Skeletal muscle satellite cell (primary cell): ENCODE measurements around the gene SORBS1.

Experiments
- H3K27me3 ChIP-seq: 2 replicates; pipeline ENCODE4 v1.7.0; 2013; ENCODE audit warnings: low read length; ENCODE audit not compliant: control insufficient read depth, insufficient read depth
- H3K36me3 ChIP-seq: 2 replicates; pipeline ENCODE4 v1.7.0; 2013; ENCODE audit warnings: mild to moderate bottlenecking, control low read depth, low read length; ENCODE audit not compliant: insufficient read depth
- H3K4me1 ChIP-seq: 2 replicates; pipeline ENCODE4 v1.7.0; 2013; ENCODE audit warnings: low read length; ENCODE audit not compliant: control insufficient read depth, insufficient read depth
- H3K4me2 ChIP-seq: 2 replicates; pipeline ENCODE4 v1.7.0; 2013; ENCODE audit warnings: mild to moderate bottlenecking, low read length
- H3K4me3 ChIP-seq: 2 replicates; pipeline ENCODE4 v1.7.0; 2013; ENCODE audit warnings: low read length
- H3K9ac ChIP-seq: 2 replicates; pipeline ENCODE4 v1.7.0; 2013; ENCODE audit warnings: mild to moderate bottlenecking, low read depth, low read length, moderate library complexity
- H3K9me3 ChIP-seq: replicated peaks from 2 replicates; pipeline ENCODE4 v1.7.0; 2013; ENCODE audit warnings: mild to moderate bottlenecking, control low read depth, low read length

The SORBS1 gene

DNA sequence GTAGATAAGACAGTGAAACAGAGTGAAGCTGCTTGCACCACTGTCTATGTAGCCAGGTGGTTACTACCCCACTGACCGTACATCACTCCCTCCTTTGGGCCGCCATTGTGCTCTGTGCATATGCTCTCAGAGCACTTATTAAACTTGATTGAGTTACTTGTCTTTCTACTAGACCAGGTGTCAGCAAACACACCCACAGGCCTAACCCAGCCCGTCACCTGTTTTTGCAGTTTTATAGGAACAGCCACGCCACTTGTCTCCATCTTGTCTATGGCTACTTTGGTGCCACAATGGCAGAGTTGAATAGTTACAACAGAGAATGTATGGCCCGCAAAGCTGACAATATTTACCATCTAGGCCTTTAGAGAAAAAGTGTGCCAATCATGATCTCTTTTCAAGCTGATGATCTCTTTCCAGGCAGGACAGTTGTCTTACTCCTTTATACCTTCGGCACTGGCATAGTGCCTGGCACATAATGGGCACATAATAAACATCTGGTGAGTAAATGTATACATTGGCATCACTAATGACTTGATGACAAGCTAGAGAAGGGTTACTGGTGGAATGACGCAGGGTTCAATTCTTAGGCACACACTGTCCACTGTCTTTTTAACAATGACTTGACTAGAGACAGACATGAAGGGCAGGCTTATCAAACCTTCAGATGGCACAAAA is 36.7 kb downstream of the SORBS1 start:
- no peak overlapping the region for H3K9ac ChIP-seq
- no peak overlapping the region for H3K4me2 ChIP-seq
- H3K4me1 ChIP-seq, result no peaks in the 10 kb centered on the region

DNA sequence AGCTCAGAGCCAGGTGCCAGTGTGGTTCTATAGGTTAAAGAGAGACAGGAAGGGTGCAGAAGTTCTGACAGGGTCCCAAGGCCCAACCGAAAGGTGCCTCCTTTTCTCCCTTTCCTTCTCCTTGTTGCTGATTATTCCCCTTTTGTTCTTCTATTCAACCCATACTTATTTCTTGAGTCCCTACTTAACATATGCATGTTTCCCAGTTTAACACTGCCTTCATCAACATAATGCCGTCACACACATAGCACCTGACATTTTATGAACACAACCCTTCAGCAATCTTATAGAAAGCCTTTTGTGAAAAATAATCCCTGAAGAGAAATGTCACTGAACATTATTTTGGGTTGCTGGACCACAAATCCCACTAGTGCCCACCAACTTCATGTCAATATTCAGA is 39.1 kb downstream of the SORBS1 start:
- Histone ChIP-seq H3K36me3 (no peaks in the 10 kb centered on the region), H3K4me3 (no peak overlapping the region), H3K9ac (no peak overlapping the region), H3K9me3 (no peaks in the 10 kb centered on the region), H3K4me1 (peaks cover 3% of the 10 kb centered on the region), H3K4me2 (no peak overlapping the region), H3K27me3 (no peaks in the 10 kb centered on the region)

More for the DNA sequence above, 36.7 kb downstream of the SORBS1 start:
- Histone ChIP-seq H3K27me3 (no peaks in the 10 kb centered on the region), H3K36me3 (no peaks in the 10 kb centered on the region), H3K4me3 (no peak overlapping the region), H3K9me3 (no peaks in the 10 kb centered on the region)

- Histone ChIP-seq H3K4me3 (no peak overlapping the region), H3K4me1 (peaks cover 3% of the 10 kb centered on the region), H3K9me3 (no peaks in the 10 kb centered on the region), H3K9ac (no peak overlapping the region), H3K27me3 (no peaks in the 10 kb centered on the region), H3K36me3 (no peaks in the 10 kb centered on the region), H3K4me2 (no peak overlapping the region)
Measured at GRCh38 chr10:95520617-95521016, 40.6 kb downstream of the SORBS1 start.

GRCh38 chr10:95518455-95519452 is 42.4 kb downstream of the SORBS1 start:
- Histone ChIP-seq H3K4me2 (no peak overlapping the region), H3K4me1 (peaks cover 6% of the 10 kb centered on the region), H3K36me3 (no peaks in the 10 kb centered on the region), H3K9ac (no peak overlapping the region), H3K4me3 (no peak overlapping the region), H3K9me3 (no peaks in the 10 kb centered on the region), H3K27me3 (no peaks in the 10 kb centered on the region)

GRCh38 chr10:95517536-95518454 is 43.4 kb downstream of the SORBS1 start:
- Histone ChIP-seq H3K9ac (no peak overlapping the region), H3K9me3 (no peaks in the 10 kb centered on the region), H3K4me3 (no peak overlapping the region), H3K27me3 (no peaks in the 10 kb centered on the region), H3K36me3 (no peaks in the 10 kb centered on the region), H3K4me2 (no peak overlapping the region), H3K4me1 (peaks cover 10% of the 10 kb centered on the region)

DNA sequence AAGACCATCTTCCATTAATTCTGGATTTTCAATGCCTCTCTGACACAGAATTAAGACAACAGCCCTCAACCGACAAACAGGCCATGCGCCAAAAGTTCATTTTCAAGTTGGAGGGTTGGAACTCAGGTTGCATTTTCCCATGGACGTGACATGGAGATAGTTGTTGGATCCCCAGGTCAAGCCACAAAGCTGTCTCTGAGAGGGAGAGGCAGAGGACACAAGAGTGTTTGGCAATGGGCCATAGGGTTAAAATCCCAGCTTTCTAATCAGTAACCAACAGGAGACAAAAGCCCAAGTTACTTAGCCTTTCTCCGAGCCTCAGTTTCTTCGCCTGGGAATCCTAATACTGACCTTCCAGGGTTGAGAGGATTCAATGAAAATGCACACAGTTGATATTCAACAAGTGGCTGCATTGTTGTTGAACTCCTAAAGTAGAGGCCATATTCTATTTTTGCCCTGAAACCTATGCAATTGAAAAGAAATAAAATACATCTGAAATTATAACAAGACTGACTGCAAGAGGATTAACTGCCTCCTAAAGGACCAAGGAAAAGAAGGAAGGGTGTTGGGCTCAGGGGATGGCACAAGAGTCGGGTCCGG is 44.3 kb downstream of the SORBS1 start:
- Histone ChIP-seq H3K4me3 (no peak overlapping the region), H3K36me3 (no peaks in the 10 kb centered on the region), H3K9me3 (no peaks in the 10 kb centered on the region), H3K4me1 (peaks cover 10% of the 10 kb centered on the region), H3K27me3 (no peaks in the 10 kb centered on the region), H3K4me2 (no peak overlapping the region), H3K9ac (no peak overlapping the region)

- no peak overlapping the region for H3K9ac ChIP-seq
- H3K4me2 ChIP-seq, result no peak overlapping the region
- H3K27me3 ChIP-seq, result no peaks in the 10 kb centered on the region
- no peak overlapping the region for H3K4me3 ChIP-seq
- no peaks in the 10 kb centered on the region for H3K9me3 ChIP-seq
- H3K4me1 ChIP-seq, result peaks cover 10% of the 10 kb centered on the region
- H3K36me3 ChIP-seq, result no peaks in the 10 kb centered on the region
Measured at GRCh38 chr10:95513941-95514392, 47.2 kb downstream of the SORBS1 start.

- H3K9ac ChIP-seq, result no peak overlapping the region
- H3K36me3 ChIP-seq, result no peaks in the 10 kb centered on the region
- peaks cover 10% of the 10 kb centered on the region for H3K4me1 ChIP-seq
- no peaks in the 10 kb centered on the region for H3K27me3 ChIP-seq
- H3K9me3 ChIP-seq, result no peaks in the 10 kb centered on the region
- H3K4me2 ChIP-seq, result no peak overlapping the region
- no peak overlapping the region for H3K4me3 ChIP-seq
Measured at GRCh38 chr10:95513008-95513589, 48.1 kb downstream of the SORBS1 start.

DNA sequence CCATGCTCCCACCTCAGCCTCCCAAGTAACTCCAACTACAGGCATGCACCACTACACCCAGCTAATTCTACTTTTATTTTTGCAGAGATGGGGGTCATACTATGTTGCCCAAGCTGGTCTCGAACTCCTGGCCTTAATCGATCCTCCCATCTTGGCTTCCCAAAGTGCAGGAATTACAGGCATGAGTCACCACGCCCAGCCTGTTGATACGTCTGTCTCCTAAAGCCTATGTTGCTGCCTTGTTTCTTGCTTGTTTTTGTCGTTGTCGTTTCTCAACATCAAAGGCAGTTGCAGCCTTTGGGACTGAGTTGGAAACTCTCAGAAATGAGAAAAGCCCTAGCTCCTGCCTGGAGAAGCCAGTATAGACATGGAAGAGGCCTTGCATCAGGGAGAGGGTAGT is 49.9 kb downstream of the SORBS1 start:
- H3K9ac ChIP-seq, result no peak overlapping the region
- H3K4me2 ChIP-seq, result no peak overlapping the region
- H3K36me3 ChIP-seq, result no peaks in the 10 kb centered on the region
- no peak overlapping the region for H3K4me3 ChIP-seq
- H3K9me3 ChIP-seq, result no peaks in the 10 kb centered on the region
- peaks cover 7% of the 10 kb centered on the region for H3K4me1 ChIP-seq
- no peaks in the 10 kb centered on the region for H3K27me3 ChIP-seq

- H3K4me2 ChIP-seq, result no peak overlapping the region
- no peaks in the 10 kb centered on the region for H3K27me3 ChIP-seq
- peaks cover 7% of the 10 kb centered on the region for H3K4me1 ChIP-seq
- H3K9ac ChIP-seq, result no peak overlapping the region
- no peak overlapping the region for H3K4me3 ChIP-seq
- no peaks in the 10 kb centered on the region for H3K36me3 ChIP-seq
- H3K9me3 ChIP-seq, result no peaks in the 10 kb centered on the region
Measured at GRCh38 chr10:95509251-95509650, 51.9 kb downstream of the SORBS1 start.
